GM12892 (cell line): ENCODE measurements around the gene ABL1.

ENCODE experiments used
- DNase-seq: peaks from one replicate; pipeline ENCODE4 v3.0.0; 2011; ENCODE audit not compliant: insufficient read length
- FAIRE-seq: peaks from 2 replicates; lab custom pipeline; 2011; peaks lifted over from hg19 to GRCh38; lab: Jason Lieb, UNC
- POLR2A ChIP-seq: IDR thresholded peaks from 2 replicates; pipeline ENCODE4 v1.6.1; 2011; ENCODE audit warnings: low read depth, low read length, control low read depth
- POLR2AphosphoS5 ChIP-seq: IDR thresholded peaks from 2 replicates; pipeline ENCODE4 v1.6.1; 2011; ENCODE audit warnings: low read depth, low read length, control low read depth
- TAF1 ChIP-seq: IDR thresholded peaks from 2 replicates; pipeline ENCODE4 v1.6.1; 2011; ENCODE audit warnings: low read depth, mild to moderate bottlenecking, control low read depth, low read length, borderline replicate concordance

The ABL1 gene

DNA sequence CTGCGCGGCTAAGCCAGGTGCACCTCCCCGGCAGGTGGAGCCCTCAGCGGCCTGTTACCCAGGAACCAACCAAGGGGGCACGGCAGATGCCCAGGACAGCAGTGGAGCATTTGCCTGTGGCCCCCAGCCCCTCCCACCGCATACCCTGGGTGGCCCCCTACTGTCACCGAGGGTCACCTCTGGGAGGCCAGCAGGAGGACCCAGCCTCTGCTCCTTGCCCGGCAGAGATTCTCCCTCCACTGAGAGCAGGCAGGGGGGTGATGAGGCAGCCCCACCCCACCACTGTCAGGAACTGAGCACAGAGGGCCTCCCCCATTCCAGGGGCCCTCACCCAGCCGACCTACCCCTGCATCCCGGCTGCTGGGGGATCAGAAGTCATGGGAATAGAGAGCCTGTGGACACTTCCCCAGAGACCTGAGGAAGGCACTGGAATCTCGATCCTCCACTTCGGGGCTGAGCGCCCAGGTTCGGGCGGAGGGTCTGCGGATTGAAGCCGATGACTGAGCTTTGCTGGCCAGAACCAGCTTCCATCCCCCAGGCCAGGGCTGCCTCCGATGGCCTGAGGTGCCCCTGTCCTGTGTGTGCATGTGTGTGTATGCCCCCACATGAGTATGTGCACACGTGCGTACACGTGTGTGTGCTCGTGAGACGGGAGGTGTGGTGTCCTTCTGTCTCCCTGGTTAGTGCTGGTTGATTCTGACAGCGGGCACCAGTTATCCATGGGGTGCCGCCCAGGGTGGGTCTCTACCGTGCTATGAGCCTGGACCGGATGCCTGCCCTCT, 61.4 kb downstream of the ABL1 start, which contains the start of gene QRFP:
TSS of gene QRFP (minus strand) at position 580 of the 782 bp plus-strand sequence. CDS start 2,974 bp downstream, outside the sequence.
- FAIRE-seq: no peak
- TF ChIP-seq POLR2A: no peak
- TF ChIP-seq POLR2AphosphoS5: no peak
- TF ChIP-seq TAF1: no peak

DNA sequence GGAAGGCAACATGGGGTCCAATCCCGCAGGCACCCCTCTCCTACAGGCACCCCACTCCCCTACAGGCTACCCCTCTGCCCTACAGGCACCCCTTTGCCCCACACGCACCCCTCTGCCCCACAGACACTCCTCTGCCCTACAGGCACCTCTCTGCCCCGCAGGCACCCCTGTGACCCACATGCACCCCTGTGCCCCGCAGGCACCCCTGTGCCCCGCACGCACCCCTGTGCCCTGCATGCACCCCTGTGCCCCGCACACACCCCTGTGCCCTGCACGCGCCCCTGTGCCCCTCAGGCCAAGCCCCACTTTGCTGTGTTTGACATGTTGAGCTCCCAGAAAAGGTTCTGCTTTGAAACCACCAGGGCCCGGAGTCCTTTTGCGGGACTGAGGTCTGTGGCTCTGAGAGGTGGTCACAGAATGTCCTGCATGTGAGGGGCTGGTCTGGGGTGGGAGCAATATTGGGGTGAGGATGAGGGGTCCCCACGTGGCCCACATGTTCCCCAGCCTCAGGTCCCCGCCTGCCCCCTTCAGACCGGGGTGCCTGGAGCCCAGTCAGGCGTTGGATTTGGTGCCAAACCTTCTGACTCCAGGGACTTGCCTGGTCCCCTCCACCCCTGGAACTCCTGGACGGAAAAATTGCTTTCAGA, 62.2 kb downstream of the ABL1 start:
- DNase-seq: no peak
- TF ChIP-seq POLR2A (no peak), POLR2AphosphoS5 (no peak), TAF1 (no peak)
- no peak for FAIRE-seq

More for the DNA sequence above, 61.4 kb downstream of the ABL1 start, which contains the start of gene QRFP:
- DNase-seq: no peak

DNA sequence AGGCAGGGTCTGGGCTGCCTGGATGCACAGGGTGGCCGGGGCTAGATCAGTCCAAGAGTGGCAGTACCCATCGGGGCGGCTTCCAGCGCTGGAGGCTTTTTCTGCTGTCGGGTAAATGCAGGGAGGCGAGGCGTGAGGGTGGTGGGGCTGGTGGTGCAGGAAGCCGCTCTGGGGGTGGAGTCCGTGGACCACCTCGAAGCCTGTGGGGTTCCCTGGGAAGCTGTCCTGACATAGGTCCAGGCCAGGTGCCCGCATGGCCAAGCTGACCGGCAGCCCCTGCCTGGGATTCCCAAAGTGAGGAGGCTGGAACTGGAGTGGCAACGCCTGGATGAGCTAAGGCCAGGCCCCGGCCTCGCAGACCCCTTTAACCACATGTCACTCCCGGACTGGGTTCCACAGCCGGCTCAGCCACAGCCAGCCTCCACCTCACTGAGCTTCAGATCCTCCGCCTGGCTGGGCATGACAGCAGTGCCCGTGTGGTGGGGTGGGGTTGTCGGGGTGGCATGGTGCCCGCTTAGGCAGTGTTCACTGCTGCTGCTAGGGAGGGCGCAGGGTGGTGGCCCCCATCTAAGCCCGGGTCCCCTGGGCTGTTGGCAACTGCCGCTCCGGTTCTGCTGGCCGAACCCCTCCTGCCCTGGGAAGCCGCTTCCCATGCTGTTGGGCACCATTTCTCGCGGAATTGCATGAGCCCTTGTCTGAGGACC, 62.9 kb downstream of the ABL1 start:
- no peak for TF ChIP-seq TAF1
- no peak for TF ChIP-seq POLR2AphosphoS5
- no peak for TF ChIP-seq POLR2A
- DNase-seq (no peak), FAIRE-seq (no peak)

DNA sequence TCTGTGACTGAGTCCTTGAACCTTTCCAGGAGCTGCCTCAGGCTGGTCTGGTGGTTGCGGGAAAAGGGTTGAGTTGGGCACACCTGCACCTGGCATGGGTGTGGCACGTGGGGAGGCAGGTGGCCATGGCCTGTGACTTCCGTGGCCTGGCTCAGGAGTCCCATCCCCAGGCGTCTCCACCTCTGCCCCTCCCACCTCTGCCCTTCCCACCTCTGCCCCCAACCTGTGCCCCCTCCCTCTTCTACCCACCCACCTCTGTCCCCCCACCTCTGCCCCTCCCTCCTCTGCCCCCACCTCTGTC, 63.4 kb downstream of the ABL1 start:
- TF ChIP-seq POLR2AphosphoS5: no peak
- TF ChIP-seq POLR2A: no peak
- no peak for TF ChIP-seq TAF1
- no peak for DNase-seq
- FAIRE-seq: no peak

DNA sequence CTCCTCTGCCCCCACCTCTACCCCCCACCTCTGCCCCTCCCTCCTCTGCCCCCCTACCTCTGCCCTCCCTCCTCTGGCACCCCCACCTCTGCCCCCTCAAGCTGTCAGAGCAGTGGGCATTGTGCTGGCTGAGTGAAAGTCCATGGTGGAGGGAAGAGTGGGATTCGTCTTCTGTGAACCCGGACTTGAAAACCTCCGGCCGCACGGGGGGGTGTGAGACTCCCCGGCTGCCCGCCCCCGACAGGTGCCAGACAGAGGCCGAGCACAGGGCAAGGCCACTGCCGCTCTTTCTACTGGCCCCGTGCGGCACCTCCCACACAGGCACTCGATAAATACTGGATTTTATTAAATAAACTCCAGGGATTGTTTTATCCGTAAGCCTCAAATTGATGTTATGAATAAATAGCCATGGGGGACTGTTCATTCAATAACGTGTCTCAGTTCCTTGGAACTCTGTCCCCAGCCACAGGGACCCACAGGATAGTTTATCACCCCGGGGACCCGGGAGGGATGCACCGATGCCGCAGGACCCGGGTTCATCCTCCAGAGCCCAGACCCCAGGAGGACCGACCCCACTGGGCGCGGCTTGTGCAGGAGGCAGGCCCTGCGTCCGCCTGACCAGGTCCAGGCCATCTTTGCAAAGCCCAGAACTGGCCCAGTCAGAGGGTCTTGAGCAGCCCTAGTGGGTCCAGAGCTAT, 64.1 kb downstream of the ABL1 start:
- no peak for TF ChIP-seq TAF1
- no peak for TF ChIP-seq POLR2AphosphoS5
- no peak for TF ChIP-seq POLR2A
- FAIRE-seq (no peak), DNase-seq (no peak)

DNA sequence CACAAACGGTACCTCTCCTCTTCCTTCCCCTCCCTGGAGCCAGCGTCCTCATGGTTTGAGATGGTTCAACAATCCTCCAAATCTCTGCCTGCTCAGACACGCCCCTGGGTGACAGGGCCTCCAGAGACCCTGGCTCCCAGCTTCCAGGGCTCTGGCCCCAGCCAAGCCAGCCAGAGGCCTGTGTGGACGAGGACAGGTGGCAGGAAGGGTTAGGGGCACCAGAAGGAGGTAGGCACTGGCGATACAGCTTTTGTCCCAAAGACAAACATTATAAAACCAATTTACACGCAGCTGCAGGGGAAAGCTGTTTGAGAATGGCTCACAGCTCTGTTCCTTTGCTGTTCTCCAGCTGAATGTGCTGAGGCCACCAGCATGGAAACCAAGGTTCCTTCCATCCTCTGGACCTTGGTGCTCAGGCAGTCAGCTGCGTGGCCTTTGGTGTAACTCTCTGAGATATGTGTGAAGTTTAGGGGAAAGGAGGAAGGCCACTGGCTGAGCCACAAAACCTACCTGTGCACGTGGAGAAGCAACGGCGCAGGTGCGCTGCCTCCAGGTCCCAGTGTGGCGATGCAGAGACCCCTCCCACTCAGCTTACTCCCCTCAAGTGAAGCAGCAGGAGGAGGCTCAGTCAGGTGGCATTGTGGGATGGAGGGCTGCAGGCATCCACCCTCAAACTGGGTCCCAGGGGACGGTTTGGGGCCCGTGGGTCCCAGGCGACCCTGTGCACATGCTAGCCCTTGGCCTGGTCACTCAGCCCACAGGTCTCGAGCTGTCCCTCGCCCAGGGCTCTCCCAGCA, 65.8 kb downstream of the ABL1 start:
- DNase-seq (no peak), FAIRE-seq (no peak)
- TF ChIP-seq POLR2A (no peak), POLR2AphosphoS5 (no peak), TAF1 (no peak)

DNA sequence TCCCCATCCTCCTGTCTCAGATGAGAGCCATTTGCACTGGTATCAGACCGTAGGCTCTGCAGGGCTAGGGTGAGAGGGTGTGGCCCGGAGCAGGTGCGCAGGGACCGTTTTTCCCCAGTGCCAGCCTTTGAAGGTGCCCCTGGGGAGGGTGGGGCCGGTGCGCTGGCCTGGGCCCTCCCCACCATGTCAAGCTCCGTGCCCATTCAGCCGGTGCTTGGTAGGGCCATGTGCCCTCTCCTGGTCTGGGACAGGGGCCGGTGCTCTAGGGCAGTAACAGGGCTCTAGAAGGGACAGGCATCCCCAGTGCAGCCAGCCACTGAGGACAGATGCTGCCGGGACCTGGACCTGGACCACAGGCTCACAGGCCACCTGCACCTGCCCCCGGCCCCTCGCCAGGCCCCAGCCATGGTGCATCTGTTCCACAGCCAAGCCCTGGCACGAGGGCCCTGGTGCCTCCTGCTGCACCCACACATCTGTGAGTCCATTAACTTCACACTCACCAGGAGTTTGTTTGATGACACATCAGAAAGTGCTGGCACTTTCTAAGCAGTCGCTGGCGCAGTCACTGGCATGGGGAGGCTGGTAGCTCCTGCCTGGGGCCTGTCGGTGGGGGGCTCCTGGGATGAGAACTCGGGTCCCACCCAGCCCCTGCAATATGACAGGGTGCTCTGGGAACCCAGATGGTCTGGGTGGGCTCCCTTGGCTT, 66.6 kb downstream of the ABL1 start:
- no peak for DNase-seq
- FAIRE-seq: no peak
- TF ChIP-seq TAF1 (no peak), POLR2AphosphoS5 (no peak), POLR2A (no peak)

DNA sequence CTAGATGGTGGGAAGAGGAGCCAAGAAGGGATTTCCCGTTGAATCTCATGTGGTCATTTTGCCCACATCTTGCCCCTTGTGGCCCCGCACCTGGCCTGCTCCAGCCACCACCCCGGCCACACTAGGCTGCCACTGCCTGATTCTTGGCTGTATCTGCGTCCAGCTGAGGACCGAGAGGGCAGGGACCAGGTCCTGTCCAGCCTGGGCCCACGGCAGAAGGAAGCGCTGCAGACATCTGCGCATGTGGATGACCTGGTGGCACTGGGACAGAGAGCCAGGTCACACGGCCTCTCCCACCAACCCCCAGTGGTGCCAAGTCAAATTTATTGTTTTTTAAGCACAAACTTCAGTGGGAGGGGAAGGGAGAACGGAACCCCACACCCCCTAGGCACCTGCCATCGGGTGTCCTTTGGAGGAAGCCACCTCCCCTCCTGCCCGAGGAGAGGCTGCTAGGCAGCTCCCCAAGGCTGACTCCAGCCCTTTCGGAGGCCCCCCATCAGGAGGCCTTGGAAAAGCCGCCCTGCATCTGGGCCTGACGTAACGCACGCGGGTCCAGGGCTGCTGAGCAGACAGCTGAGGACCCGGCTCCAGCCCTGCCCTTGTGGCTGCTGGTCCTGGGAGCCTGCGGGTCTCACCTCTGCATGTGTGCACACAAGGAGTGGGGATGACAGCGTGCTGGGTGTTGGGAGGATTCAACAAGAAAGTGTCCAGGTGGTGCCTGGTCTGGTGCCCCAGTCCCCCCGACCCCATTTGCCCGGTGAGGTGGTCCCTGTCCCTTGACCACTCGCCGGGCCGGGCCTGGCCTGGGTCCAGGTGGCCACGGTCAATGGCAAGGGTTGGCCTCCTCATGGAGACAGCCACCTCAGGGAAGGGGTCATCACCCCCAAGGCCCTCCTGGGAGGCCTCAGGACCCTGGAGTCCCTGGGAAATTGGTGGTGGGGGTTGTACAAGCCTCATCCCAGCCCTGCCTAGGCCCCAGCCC, 67.4 kb downstream of the ABL1 start:
- FAIRE-seq (no peak), DNase-seq (no peak)
- TF ChIP-seq POLR2A: no peak
- TF ChIP-seq POLR2AphosphoS5: no peak
- TF ChIP-seq TAF1: no peak
